ENCODE results near the gene THG1L. TPM values are rescaled to one million over a fixed set of nuclear protein-coding genes. Genes with fewer than 3 reads are reported as not detected.
"Not testable (repeated sequence)": the region's sequence is repeated elsewhere in the genome, so short reads cannot be mapped to it uniquely, and the experiment has no call there.

Gene THG1L
- total RNA-seq, 1 experiment from 2014 or later, result 12.9 TPM

DNA sequence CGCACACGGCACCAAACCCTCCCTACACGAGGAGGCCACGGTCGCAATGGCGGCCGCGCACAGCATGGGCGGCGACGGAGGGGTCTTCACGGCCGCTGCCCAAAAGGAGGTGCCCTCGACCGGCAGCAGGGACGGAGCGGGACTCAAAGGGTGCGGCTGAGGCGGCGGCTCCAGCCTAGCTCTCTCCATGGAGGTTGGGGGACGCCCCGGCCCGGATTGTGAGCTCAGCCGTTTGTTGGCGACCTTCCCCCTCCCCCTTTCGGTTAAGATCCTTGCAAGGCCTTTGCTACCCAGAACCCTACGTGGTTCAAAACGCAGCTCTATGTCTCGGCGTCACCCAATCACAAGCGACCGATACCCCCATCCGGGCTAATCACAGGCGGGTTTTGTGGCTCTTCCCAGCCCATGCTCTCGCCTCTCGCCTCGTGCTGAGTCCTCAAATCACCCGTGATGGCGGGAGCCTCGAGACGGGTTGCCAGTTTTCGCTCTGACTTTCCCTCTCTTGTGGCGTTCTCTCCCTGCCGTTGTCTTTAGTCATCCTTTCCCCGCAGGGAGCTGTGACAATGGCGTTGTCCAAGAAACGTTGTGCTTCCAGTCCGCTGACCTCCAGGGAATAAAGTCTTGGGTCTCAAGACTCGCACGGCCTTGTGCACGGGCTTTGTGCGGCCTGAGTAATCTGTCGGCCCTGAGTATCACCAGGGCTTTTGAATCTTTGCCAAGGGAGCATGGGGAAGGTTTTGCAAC is 40.4 kb upstream of the THG1L start:
- Histone ChIP-seq H3K18ac (ENCODE audit: insufficient read length, low read depth, low read length) (no peak overlapping the region), H3K56ac (ENCODE audit: insufficient read length, low read depth, low read length) (no peak overlapping the region), H3K4ac (ENCODE audit: low read depth, low read length) (no peak overlapping the region), H3K9me3 (ENCODE audit: control insufficient read depth, low read depth, low read length) (peaks cover 5% of the 10 kb centered on the region), H2BK20ac (ENCODE audit: low read depth, low read length, poor library complexity, severe bottlenecking) (no peak overlapping the region), H3K79me2 (ENCODE audit: insufficient read depth, low read length) (no peaks in the 10 kb centered on the region), H2AFZ (ENCODE audit: low read length) (no peak overlapping the region), H3K4me2 (ENCODE audit: insufficient read depth, insufficient read length, low read length) (no peak overlapping the region), H2BK12ac (ENCODE audit: insufficient read length, low read depth, low read length) (no peak overlapping the region), H4K8ac (replicated peaks; ENCODE audit: insufficient read length, low read depth, low read length) (no peak overlapping the region), H3K27ac (ENCODE audit: insufficient read length, low read depth, low read length) (no peak overlapping the region), H3K9ac (ENCODE audit: extremely low read depth, insufficient read length, low read length) (no peak overlapping the region), H4K20me1 (ENCODE audit: control insufficient read depth, insufficient read depth, insufficient read length) (no peaks in the 10 kb centered on the region), H2BK5ac (ENCODE audit: insufficient read length, low read length) (no peak overlapping the region), H2BK15ac (ENCODE audit: low read depth, low read length) (no peak overlapping the region), H2BK120ac (ENCODE audit: low read depth, low read length, poor library complexity, severe bottlenecking) (no peak overlapping the region), H3K23ac (ENCODE audit: insufficient read length, low read depth, low read length) (no peak overlapping the region), H3K79me1 (ENCODE audit: insufficient read depth, low read depth, low read length, poor library complexity, severe bottlenecking) (no peaks in the 10 kb centered on the region), H2AK5ac (ENCODE audit: insufficient read length, low read length) (no peak overlapping the region), H4K91ac (ENCODE audit: insufficient read length, low read depth, low read length) (no peak overlapping the region), H3K4me1 (ENCODE audit: insufficient read depth, low read length) (no peaks in the 10 kb centered on the region), H3K14ac (ENCODE audit: insufficient read depth, low read length) (no peak overlapping the region; the same call in 1 of the 2 replicates), H3T11ph (ENCODE audit: low read length) (no peak overlapping the region), H3K27me3 (ENCODE audit: insufficient read depth, low read length) (no peaks in the 10 kb centered on the region), H4K5ac (ENCODE audit: insufficient read length, low read depth, low read length) (no peak overlapping the region), H3K23me2 (ENCODE audit: insufficient read length, low read depth, low read length, poor library complexity, severe bottlenecking) (no peaks in the 10 kb centered on the region)
- WGBS (ENCODE audit: extremely low coverage, insufficient read length, low lambda C conversion rate), result no CpG with 5 or more reads among the region's 53 CpGs
- H3K4me3 Mint-ChIP-seq, result no peak overlapping the region
- TF ChIP-seq, protein P1, sequence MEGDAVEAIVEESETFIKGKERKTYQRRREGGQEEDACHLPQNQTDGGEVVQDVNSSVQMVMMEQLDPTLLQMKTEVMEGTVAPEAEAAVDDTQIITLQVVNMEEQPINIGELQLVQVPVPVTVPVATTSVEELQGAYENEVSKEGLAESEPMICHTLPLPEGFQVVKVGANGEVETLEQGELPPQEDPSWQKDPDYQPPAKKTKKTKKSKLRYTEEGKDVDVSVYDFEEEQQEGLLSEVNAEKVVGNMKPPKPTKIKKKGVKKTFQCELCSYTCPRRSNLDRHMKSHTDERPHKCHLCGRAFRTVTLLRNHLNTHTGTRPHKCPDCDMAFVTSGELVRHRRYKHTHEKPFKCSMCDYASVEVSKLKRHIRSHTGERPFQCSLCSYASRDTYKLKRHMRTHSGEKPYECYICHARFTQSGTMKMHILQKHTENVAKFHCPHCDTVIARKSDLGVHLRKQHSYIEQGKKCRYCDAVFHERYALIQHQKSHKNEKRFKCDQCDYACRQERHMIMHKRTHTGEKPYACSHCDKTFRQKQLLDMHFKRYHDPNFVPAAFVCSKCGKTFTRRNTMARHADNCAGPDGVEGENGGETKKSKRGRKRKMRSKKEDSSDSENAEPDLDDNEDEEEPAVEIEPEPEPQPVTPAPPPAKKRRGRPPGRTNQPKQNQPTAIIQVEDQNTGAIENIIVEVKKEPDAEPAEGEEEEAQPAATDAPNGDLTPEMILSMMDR (conservative IDR thresholded peaks at IDR 0.05), result no peak
- no peaks in the 10 kb centered on the region for H3K4me1 Mint-ChIP-seq
- peaks cover 0 to 15% (median 2%) of the 10 kb centered on the region in 3 experiments; a peak in 5 of 7 replicates for H3K36me3 Mint-ChIP-seq (ENCODE audit: insufficient read depth in 1 of 3, low read depth in 3 of 3)
- H3K27ac Mint-ChIP-seq, result no peak overlapping the region
- H3K9me3 Mint-ChIP-seq, result peaks cover 11 to 24% of the 10 kb centered on the region in 2 experiments; a peak in 2 of 5 replicates
- peaks cover 5% of the 10 kb centered on the region for H3K27me3 Mint-ChIP-seq (ENCODE audit: low read depth)
- no peak for DNase-seq

- H3K9me3 Mint-ChIP-seq, result peaks cover 28 to 40% of the 10 kb centered on the region in 2 experiments
- H3K27me3 ChIP-seq (ENCODE audit: insufficient read depth, low read length), result not testable (repeated sequence)
These were observed 37.4 kb upstream of the THG1L start for GRCh38 chr5:157693816-157694215.

More at GRCh38 chr5:157693816-157694215, 37.4 kb upstream of the THG1L start:
- H2BK20ac ChIP-seq (ENCODE audit: low read depth, low read length, poor library complexity, severe bottlenecking); H3K9me3 ChIP-seq (ENCODE audit: control insufficient read depth, low read depth, low read length); H4K8ac ChIP-seq (replicated peaks; ENCODE audit: insufficient read length, low read depth, low read length); H3K4ac ChIP-seq (ENCODE audit: low read depth, low read length); H2BK5ac ChIP-seq (ENCODE audit: insufficient read length, low read length); H3K4me1 ChIP-seq (ENCODE audit: insufficient read depth, low read length); H2AK5ac ChIP-seq (ENCODE audit: insufficient read length, low read length); H3K4me3 Mint-ChIP-seq; H4K91ac ChIP-seq (ENCODE audit: insufficient read length, low read depth, low read length); H2BK15ac ChIP-seq (ENCODE audit: low read depth, low read length); H3K4me2 ChIP-seq (ENCODE audit: insufficient read depth, insufficient read length, low read length); DNase-seq; H4K20me1 ChIP-seq (ENCODE audit: control insufficient read depth, insufficient read depth, insufficient read length); H3K27me3 Mint-ChIP-seq (ENCODE audit: low read depth); H3K79me1 ChIP-seq (ENCODE audit: insufficient read depth, low read depth, low read length, poor library complexity, severe bottlenecking); H3K9ac ChIP-seq (ENCODE audit: extremely low read depth, insufficient read length, low read length); H3K79me2 ChIP-seq (ENCODE audit: insufficient read depth, low read length); H3K4me1 Mint-ChIP-seq; H2AFZ ChIP-seq (ENCODE audit: low read length); H3T11ph ChIP-seq (ENCODE audit: low read length); H3K27ac Mint-ChIP-seq; H3K14ac ChIP-seq (ENCODE audit: insufficient read depth, low read length); H3K23ac ChIP-seq (ENCODE audit: insufficient read length, low read depth, low read length); H2BK120ac ChIP-seq (ENCODE audit: low read depth, low read length, poor library complexity, severe bottlenecking); H4K5ac ChIP-seq (ENCODE audit: insufficient read length, low read depth, low read length); H3K56ac ChIP-seq (ENCODE audit: insufficient read length, low read depth, low read length); H3K23me2 ChIP-seq (ENCODE audit: insufficient read length, low read depth, low read length, poor library complexity, severe bottlenecking); H2BK12ac ChIP-seq (ENCODE audit: insufficient read length, low read depth, low read length); H3K27ac ChIP-seq (ENCODE audit: insufficient read length, low read depth, low read length); H3K18ac ChIP-seq (ENCODE audit: insufficient read length, low read depth, low read length): not testable (repeated sequence)
- H3K36me3 Mint-ChIP-seq (ENCODE audit: insufficient read depth in 1 of 3, low read depth in 3 of 3), result peaks cover 4 to 20% (median 6%) of the 10 kb centered on the region in 3 experiments; a peak in 6 of 7 replicates
- WGBS (ENCODE audit: extremely low coverage, insufficient read length, low lambda C conversion rate), result no CpG with 5 or more reads among the region's 25 CpGs
